Stimulated activated CD8-positive, alpha-beta memory T cell treated with anti-CD3 and anti-CD28 coated beads, Interleukin-4, amount 100 ng/mL, for 1 hour (primary cell): Measurements from ENCODE around the gene REM2.

Experiments used
- DNase-seq, 2 donors: peaks; one replicate each; pipeline ENCODE4 v3.0.0-alpha.2; 2020; ENCODE audit warnings: low read depth in 2 of 2, low spot score in 1 of 2

Gene REM2

GRCh38 chr14:22872833-22873520, 10.0 kb upstream of the REM2 start:
- DNase-seq = no peak

- no peak for DNase-seq
Observed at GRCh38 chr14:22875003-22875747, 7.8 kb upstream of the REM2 start.

GRCh38 chr14:22875748-22876319, 7.2 kb upstream of the REM2 start:
- DNase-seq = no peak

GRCh38 chr14:22877000-22877501, 6.0 kb upstream of the REM2 start:
- DNase-seq = no peak

- no peak for DNase-seq
Observed at GRCh38 chr14:22878271-22879246, 4.5 kb upstream of the REM2 start.

- DNase-seq = no peak
Observed at GRCh38 chr14:22882064-22882463, 958 bp upstream of the REM2 start.

- DNase-seq = no peak
Observed at GRCh38 chr14:22882529-22883172, 371 bp upstream of the REM2 start.

GRCh38 chr14:22884076-22884737, 1.2 kb downstream of the REM2 start:
- no peak for DNase-seq

GRCh38 chr14:22884738-22885523, 1.9 kb downstream of the REM2 start:
- no peak for DNase-seq

- no peak for DNase-seq
Observed at GRCh38 chr14:22885975-22886374, 3.0 kb downstream of the REM2 start.

GRCh38 chr14:22886500-22887259, 3.7 kb downstream of the REM2 start:
- peak; percentile 38 to 53 for DNase-seq

- DNase-seq = no peak
Observed at GRCh38 chr14:22887260-22887989, 4.4 kb downstream of the REM2 start.

GRCh38 chr14:22887990-22888378, 5.0 kb downstream of the REM2 start:
- DNase-seq = no peak

GRCh38 chr14:22888662-22889061, 5.6 kb downstream of the REM2 start:
- DNase-seq = no peak

GRCh38 chr14:22890416-22890815, 7.4 kb downstream of the REM2 start:
- no peak for DNase-seq

GRCh38 chr14:22892488-22892887, 9.5 kb downstream of the REM2 start:
- no peak for DNase-seq

- no peak for DNase-seq
Observed at GRCh38 chr14:22893706-22894105, 10.7 kb downstream of the REM2 start.

GRCh38 chr14:22895402-22895801, 12.4 kb downstream of the REM2 start:
- no peak for DNase-seq
